H9 (cell line): ENCODE measurements around the gene NEK11. TPM values are rescaled to one million over a fixed set of nuclear protein-coding genes. Genes with fewer than 3 reads are reported as not detected.

Experiments
- DNase-seq: peaks from one replicate; pipeline ENCODE4 v3.0.0-alpha.2; 2017
- H2AFZ ChIP-seq: one replicate; pipeline ENCODE4 v1.6.1; 2013; ENCODE audit warnings: mild to moderate bottlenecking, low read length, control low read depth, moderate library complexity
- H2AK5ac ChIP-seq: 2 replicates; pipeline ENCODE4 v1.6.1; 2013; ENCODE audit warnings: low read length, control low read depth, mixed read lengths; ENCODE audit not compliant: insufficient read length
- H2BK120ac ChIP-seq: one replicate; pipeline ENCODE4 v1.6.1; 2013; ENCODE audit warnings: low read depth, mild to moderate bottlenecking, low read length, control low read depth, inconsistent platforms; ENCODE audit not compliant: poor library complexity, severe bottlenecking
- H2BK12ac ChIP-seq: 2 replicates; pipeline ENCODE4 v1.6.1; 2013; ENCODE audit warnings: low read length, control low read depth, mixed read lengths, low read depth; ENCODE audit not compliant: insufficient read length
- H2BK15ac ChIP-seq: 2 replicates; pipeline ENCODE4 v1.6.1; 2013; ENCODE audit warnings: low read depth, low read length, control low read depth
- H2BK20ac ChIP-seq: one replicate; pipeline ENCODE4 v1.6.1; 2013; ENCODE audit warnings: low read depth, mild to moderate bottlenecking, low read length, control low read depth, inconsistent platforms; ENCODE audit not compliant: poor library complexity, severe bottlenecking
- H2BK5ac ChIP-seq: 2 replicates; pipeline ENCODE4 v1.6.1; 2013; ENCODE audit warnings: low read length, control low read depth, mixed read lengths; ENCODE audit not compliant: insufficient read length
- H3K14ac ChIP-seq: 2 replicates; pipeline ENCODE4 v1.6.1; 2013; ENCODE audit warnings: low read length, control low read depth; ENCODE audit not compliant: insufficient read depth
- H3K18ac ChIP-seq: 2 replicates; pipeline ENCODE4 v1.6.1; 2013; ENCODE audit warnings: low read depth, mild to moderate bottlenecking, mixed read lengths, low read length, control low read depth; ENCODE audit not compliant: insufficient read length
- H3K23ac ChIP-seq: 2 replicates; pipeline ENCODE4 v1.6.1; 2013; ENCODE audit warnings: low read length, control low read depth, mixed read lengths, low read depth; ENCODE audit not compliant: insufficient read length
- H3K23me2 ChIP-seq: 2 replicates; pipeline ENCODE4 v1.6.1; 2013; ENCODE audit warnings: low read depth, mild to moderate bottlenecking, mixed read lengths, low read length, control low read depth; ENCODE audit not compliant: insufficient read length, poor library complexity, severe bottlenecking
- H3K27ac ChIP-seq: 2 replicates; pipeline ENCODE4 v1.5.1; 2013; ENCODE audit warnings: low read length, control low read depth, mixed read lengths, low read depth; ENCODE audit not compliant: insufficient read length
- H3K27me3 ChIP-seq: 2 replicates; pipeline ENCODE4 v1.6.1; 2013; ENCODE audit warnings: low read length, control low read depth, inconsistent platforms; ENCODE audit not compliant: insufficient read depth
- H3K4ac ChIP-seq: 2 replicates; pipeline ENCODE4 v1.6.1; 2013; ENCODE audit warnings: low read depth, mild to moderate bottlenecking, control low read depth, inconsistent platforms, low read length, moderate library complexity
- H3K4me1 ChIP-seq: 2 replicates; pipeline ENCODE4 v1.6.1; 2013; ENCODE audit warnings: low read length, control low read depth, inconsistent platforms; ENCODE audit not compliant: insufficient read depth
- H3K4me2 ChIP-seq: 2 replicates; pipeline ENCODE4 v1.6.1; 2013; ENCODE audit warnings: low read length, control low read depth, mixed read lengths; ENCODE audit not compliant: insufficient read length, insufficient read depth
- H3K56ac ChIP-seq: 2 replicates; pipeline ENCODE4 v1.6.1; 2013; ENCODE audit warnings: low read depth, mild to moderate bottlenecking, mixed read lengths, low read length, control low read depth; ENCODE audit not compliant: insufficient read length
- H3K79me1 ChIP-seq: 2 replicates; pipeline ENCODE4 v1.6.1; 2013; ENCODE audit warnings: low read depth, mild to moderate bottlenecking, moderate library complexity, low read length, control low read depth, inconsistent platforms; ENCODE audit not compliant: insufficient read depth, poor library complexity, severe bottlenecking
- H3K79me2 ChIP-seq: 2 replicates; pipeline ENCODE4 v1.6.1; 2013; ENCODE audit warnings: low read length, control low read depth, inconsistent platforms; ENCODE audit not compliant: insufficient read depth
- H3K9ac ChIP-seq: 2 replicates; pipeline ENCODE4 v1.6.1; 2013; ENCODE audit warnings: low read length, control low read depth, mixed read lengths; ENCODE audit not compliant: insufficient read length; ENCODE audit errors: extremely low read depth
- H3K9me3 ChIP-seq: one replicate; pipeline ENCODE4 v1.6.1; 2013; ENCODE audit warnings: low read depth, low read length, inconsistent platforms; ENCODE audit not compliant: control insufficient read depth
- H3T11ph ChIP-seq: one replicate; pipeline ENCODE4 v1.6.1; 2013; ENCODE audit warnings: mild to moderate bottlenecking, low read length, control low read depth, inconsistent platforms
- H4K20me1 ChIP-seq: one replicate; pipeline ENCODE4 v1.6.1; 2013; ENCODE audit not compliant: control insufficient read depth, insufficient read length, insufficient read depth
- H4K5ac ChIP-seq: 2 replicates; pipeline ENCODE4 v1.6.1; 2013; ENCODE audit warnings: low read depth, mild to moderate bottlenecking, mixed read lengths, low read length, control low read depth; ENCODE audit not compliant: insufficient read length
- H4K8ac ChIP-seq: replicated peaks from 2 replicates; pipeline ENCODE4 v1.6.1; 2013; ENCODE audit warnings: low read length, control low read depth, mixed read lengths, low read depth; ENCODE audit not compliant: insufficient read length
- H4K91ac ChIP-seq: 2 replicates; pipeline ENCODE4 v1.6.1; 2013; ENCODE audit warnings: low read depth, mild to moderate bottlenecking, moderate library complexity, mixed read lengths, low read length, control low read depth; ENCODE audit not compliant: insufficient read length
- H3K27ac Mint-ChIP-seq, 3 experiments: 2 replicates in 2 of 3; 3 replicates in 1 of 3; pipeline ENCODE4 v1.8.0; 2020 to 2021; ENCODE audit warnings: mixed read lengths in 3 of 3, mild to moderate bottlenecking in 1 of 3, moderate library complexity in 1 of 3
- H3K27me3 Mint-ChIP-seq: 2 replicates; pipeline ENCODE4 v1.8.0; 2021; ENCODE audit warnings: low read depth, mild to moderate bottlenecking, moderate library complexity, mixed read lengths
- H3K36me3 Mint-ChIP-seq, 3 experiments: 2 replicates in 2 of 3; 3 replicates in 1 of 3; pipeline ENCODE4 v1.8.0; 2020 to 2021; ENCODE audit warnings: low read depth in 3 of 3, mixed read lengths in 3 of 3; ENCODE audit not compliant: insufficient read depth in 1 of 3
- H3K4me1 Mint-ChIP-seq, 2 experiments: 2 replicates each; pipeline ENCODE4 v1.8.0; 2020; ENCODE audit warnings: mixed read lengths in 2 of 2
- H3K4me3 Mint-ChIP-seq, 2 experiments: 2 replicates in 1 of 2; 3 replicates in 1 of 2; pipeline ENCODE4 v1.8.0; 2020 to 2021; ENCODE audit warnings: mild to moderate bottlenecking in 2 of 2, mixed read lengths in 2 of 2, moderate library complexity in 1 of 2
- H3K9me3 Mint-ChIP-seq, 2 experiments: 2 replicates in 1 of 2; 3 replicates in 1 of 2; pipeline ENCODE4 v1.8.0; 2020; ENCODE audit warnings: mild to moderate bottlenecking in 2 of 2, mixed read lengths in 2 of 2, moderate library complexity in 1 of 2
- CTCF ChIP-seq: fragments of 200-600 bp; sonication (generic); conservative IDR thresholded peaks from 3 replicates; pipeline ENCODE4 v1.8.0; 2021; ENCODE audit warnings: antibody characterized with exemption, mild to moderate bottlenecking
- WGBS: extraction: QIAGEN DNeasy Blood & Tissue Kit; methylation state at CpG from one replicate; pipeline ENCODE4 v1.1.7; 2013; ENCODE audit warnings: missing lambda C conversion rate, low lambda C conversion rate, mixed read lengths; ENCODE audit not compliant: insufficient read length; ENCODE audit errors: extremely low coverage; 5-methylcytosine and 5-hydroxymethylcytosine counted together
- total RNA-seq: library from RNA; stranded (reverse); gene quantifications from 2 replicates; pipeline ENCODE4 v1.2.1, GENCODE V29; 2021

The NEK11 gene
- total RNA-seq, 1 experiment from 2014 or later: 2.5 TPM

DNA sequence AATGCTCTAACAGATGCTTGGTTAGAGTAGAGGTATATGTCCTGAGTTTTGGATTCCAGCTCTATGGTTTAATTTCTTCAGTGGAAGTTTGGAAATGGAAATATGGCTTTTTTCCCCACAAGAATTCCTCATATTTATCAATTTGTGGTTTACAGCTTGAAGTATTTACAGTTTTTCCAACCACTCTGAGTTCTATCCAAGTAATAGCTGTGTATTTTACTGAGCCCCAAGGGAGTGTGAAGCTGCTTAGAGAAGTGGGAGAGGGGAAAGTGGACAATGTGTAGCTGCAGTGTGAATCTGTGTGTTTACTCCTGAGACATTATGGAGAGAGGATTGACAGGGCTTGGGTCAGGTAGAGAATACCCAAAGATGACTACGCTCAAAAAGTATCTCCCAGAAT lies 54.5 kb downstream of the NEK11 start:
- no peak overlapping the region for H3K4ac ChIP-seq
- H2BK120ac ChIP-seq: no peak overlapping the region
- no peak overlapping the region for H3K27ac ChIP-seq
- no peaks in the 10 kb centered on the region for H3K27me3 ChIP-seq
- H3K56ac ChIP-seq: no peak overlapping the region
- no peaks in the 10 kb centered on the region for H3K79me2 ChIP-seq
- no peak overlapping the region for H2AFZ ChIP-seq
- Mint-ChIP-seq H3K4me1 (peaks cover 22 to 29% of the 10 kb centered on the region in 2 experiments), H3K4me3 (no peak overlapping the region), H3K9me3 (no peaks in the 10 kb centered on the region), H3K27me3 (no peaks in the 10 kb centered on the region), H3K27ac (no peak overlapping the region), H3K36me3 (no peaks in the 10 kb centered on the region)
- H4K20me1 ChIP-seq: no peaks in the 10 kb centered on the region
- no peak for DNase-seq
- no peak overlapping the region for H2BK20ac ChIP-seq
- no peaks in the 10 kb centered on the region for H3K79me1 ChIP-seq
- no peak overlapping the region for H2BK15ac ChIP-seq
- H3K14ac ChIP-seq: no peak overlapping the region
- H4K8ac ChIP-seq: no peak overlapping the region
- H4K91ac ChIP-seq: no peak overlapping the region
- no peak overlapping the region for H2AK5ac ChIP-seq
- no peak overlapping the region for H3T11ph ChIP-seq
- no CpG with 5 or more reads among the region's 1 CpG for WGBS
- H3K23me2 ChIP-seq: no peaks in the 10 kb centered on the region
- TF ChIP-seq CTCF: no peak
- no peak overlapping the region for H3K23ac ChIP-seq
- H2BK5ac ChIP-seq: no peak overlapping the region
- peaks cover 7% of the 10 kb centered on the region; the same call in 1 of the 2 replicates for H3K4me1 ChIP-seq
- H3K4me2 ChIP-seq: no peak overlapping the region
- no peaks in the 10 kb centered on the region for H3K9me3 ChIP-seq
- H3K18ac ChIP-seq: no peak overlapping the region
- no peak overlapping the region for H4K5ac ChIP-seq
- H2BK12ac ChIP-seq: no peak overlapping the region
- H3K9ac ChIP-seq: no peak overlapping the region
